NB4 (cell line): ENCODE data around the gene GARRE1.

ENCODE experiments used
- CTCF ChIP-seq: IDR thresholded peaks from one replicate; pipeline ENCODE4 v1.5.1; 2012; ENCODE audit warnings: low read depth, low read length
- MYC ChIP-seq: IDR thresholded peaks from 2 replicates; pipeline ENCODE4 v1.6.1; 2011; ENCODE audit warnings: low read depth, low read length
- POLR2A ChIP-seq: IDR thresholded peaks from 2 replicates; pipeline ENCODE4 v1.6.1; 2011; ENCODE audit warnings: mild to moderate bottlenecking; ENCODE audit not compliant: insufficient read length; ENCODE audit errors: extremely low read depth

GRCh38 chr19:34255546-34255945, 1.2 kb downstream of the GARRE1 start:
- TF ChIP-seq POLR2A, result no peak
- TF ChIP-seq CTCF, result no peak
- no peak for TF ChIP-seq MYC
